ENCODE data around the gene CRHR1.

CRHR1 gene

DNA sequence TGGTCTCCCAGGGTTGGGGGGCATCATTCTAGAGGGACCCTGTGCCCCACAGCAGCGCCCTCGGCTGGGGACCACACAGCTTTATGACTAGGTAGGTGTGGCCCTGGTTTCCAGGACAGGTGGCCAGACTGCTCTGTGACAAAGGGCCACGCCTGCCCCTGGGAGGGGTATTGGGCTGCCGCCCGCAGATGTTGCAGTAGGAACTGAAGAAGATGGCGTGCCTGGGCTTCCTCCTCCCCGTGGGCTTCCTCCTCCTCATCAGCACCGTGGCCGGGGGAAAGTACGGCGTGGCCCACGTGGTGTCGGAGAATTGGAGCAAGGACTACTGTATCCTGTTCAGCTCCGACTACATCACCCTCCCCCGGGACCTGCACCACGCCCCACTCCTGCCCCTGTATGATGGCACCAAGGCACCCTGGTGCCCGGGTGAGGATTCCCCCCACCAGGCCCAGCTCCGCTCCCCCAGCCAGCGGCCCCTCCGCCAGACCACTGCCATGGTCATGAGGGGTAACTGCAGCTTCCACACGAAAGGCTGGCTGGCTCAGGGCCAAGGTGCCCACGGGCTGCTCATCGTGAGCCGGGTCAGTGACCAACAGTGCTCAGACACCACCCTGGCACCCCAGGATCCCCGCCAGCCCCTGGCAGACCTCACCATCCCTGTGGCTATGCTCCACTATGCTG, 60.7 kb downstream of the CRHR1 start, which contains the start of gene SPPL2C:
Gene SPPL2C (plus strand): TSS at position 187 of the 681 bp plus-strand sequence. CDS start 26 bp downstream, at position 213.
- no peak for TF ChIP-seq EP300 (IDR thresholded peaks at IDR 0.05; ENCODE audit: borderline replicate concordance)
- 0 out of 2 replicates have a peak, but pooled peaks have one; percentile 13 for TF ChIP-seq NFIC (IDR thresholded peaks at IDR 0.05)

DNA sequence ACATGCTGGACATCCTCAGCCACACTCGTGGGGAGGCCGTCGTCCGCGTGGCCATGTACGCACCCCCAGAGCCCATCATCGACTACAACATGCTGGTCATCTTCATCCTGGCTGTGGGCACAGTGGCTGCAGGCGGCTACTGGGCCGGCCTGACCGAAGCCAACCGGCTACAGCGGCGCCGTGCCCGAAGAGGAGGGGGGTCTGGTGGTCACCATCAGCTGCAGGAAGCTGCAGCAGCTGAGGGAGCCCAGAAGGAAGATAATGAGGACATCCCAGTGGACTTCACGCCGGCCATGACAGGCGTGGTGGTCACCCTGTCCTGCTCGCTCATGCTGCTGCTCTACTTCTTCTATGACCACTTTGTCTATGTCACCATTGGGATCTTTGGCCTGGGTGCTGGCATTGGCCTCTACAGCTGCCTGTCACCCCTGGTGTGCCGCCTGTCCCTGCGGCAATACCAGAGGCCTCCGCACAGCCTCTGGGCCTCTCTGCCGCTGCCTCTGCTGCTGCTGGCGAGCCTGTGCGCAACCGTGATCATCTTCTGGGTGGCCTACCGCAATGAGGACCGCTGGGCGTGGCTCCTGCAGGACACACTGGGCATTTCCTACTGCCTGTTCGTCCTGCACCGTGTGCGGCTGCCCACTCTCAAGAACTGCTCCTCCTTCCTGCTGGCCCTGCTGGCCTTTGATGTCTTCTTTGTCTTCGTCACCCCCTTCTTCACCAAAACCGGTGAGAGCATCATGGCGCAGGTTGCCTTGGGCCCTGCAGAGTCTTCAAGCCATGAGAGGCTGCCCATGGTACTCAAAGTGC, 61.5 kb downstream of the CRHR1 start:
- no peak for TF ChIP-seq TCF12 (IDR thresholded peaks at IDR 0.05; ENCODE audit: low read depth)
- TF ChIP-seq NFIC (IDR thresholded peaks at IDR 0.05): no peak
- TF ChIP-seq EP300 (IDR thresholded peaks at IDR 0.05; ENCODE audit: borderline replicate concordance): no peak
- no peak for TF ChIP-seq ZBTB7A (IDR thresholded peaks at IDR 0.05; ENCODE audit: low read depth)
- TF ChIP-seq, protein P1, sequence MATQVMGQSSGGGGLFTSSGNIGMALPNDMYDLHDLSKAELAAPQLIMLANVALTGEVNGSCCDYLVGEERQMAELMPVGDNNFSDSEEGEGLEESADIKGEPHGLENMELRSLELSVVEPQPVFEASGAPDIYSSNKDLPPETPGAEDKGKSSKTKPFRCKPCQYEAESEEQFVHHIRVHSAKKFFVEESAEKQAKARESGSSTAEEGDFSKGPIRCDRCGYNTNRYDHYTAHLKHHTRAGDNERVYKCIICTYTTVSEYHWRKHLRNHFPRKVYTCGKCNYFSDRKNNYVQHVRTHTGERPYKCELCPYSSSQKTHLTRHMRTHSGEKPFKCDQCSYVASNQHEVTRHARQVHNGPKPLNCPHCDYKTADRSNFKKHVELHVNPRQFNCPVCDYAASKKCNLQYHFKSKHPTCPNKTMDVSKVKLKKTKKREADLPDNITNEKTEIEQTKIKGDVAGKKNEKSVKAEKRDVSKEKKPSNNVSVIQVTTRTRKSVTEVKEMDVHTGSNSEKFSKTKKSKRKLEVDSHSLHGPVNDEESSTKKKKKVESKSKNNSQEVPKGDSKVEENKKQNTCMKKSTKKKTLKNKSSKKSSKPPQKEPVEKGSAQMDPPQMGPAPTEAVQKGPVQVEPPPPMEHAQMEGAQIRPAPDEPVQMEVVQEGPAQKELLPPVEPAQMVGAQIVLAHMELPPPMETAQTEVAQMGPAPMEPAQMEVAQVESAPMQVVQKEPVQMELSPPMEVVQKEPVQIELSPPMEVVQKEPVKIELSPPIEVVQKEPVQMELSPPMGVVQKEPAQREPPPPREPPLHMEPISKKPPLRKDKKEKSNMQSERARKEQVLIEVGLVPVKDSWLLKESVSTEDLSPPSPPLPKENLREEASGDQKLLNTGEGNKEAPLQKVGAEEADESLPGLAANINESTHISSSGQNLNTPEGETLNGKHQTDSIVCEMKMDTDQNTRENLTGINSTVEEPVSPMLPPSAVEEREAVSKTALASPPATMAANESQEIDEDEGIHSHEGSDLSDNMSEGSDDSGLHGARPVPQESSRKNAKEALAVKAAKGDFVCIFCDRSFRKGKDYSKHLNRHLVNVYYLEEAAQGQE (IDR thresholded peaks at IDR 0.05; ENCODE audit: low read depth): no peak
- TF ChIP-seq EGR1 (IDR thresholded peaks at IDR 0.05): no peak

DNA sequence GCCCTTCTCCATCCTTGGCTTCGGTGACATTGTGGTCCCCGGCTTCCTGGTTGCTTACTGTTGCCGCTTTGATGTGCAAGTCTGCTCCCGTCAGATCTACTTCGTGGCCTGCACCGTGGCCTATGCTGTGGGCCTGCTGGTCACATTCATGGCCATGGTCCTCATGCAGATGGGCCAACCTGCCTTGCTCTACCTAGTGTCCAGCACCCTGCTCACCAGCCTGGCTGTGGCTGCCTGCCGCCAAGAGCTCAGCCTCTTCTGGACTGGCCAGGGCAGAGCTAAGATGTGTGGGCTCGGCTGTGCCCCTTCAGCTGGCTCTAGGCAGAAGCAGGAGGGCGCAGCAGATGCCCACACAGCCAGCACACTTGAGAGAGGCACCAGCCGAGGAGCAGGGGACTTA, 62.1 kb downstream of the CRHR1 start:
- no peak for TF ChIP-seq TCF12 (IDR thresholded peaks at IDR 0.05; ENCODE audit: low read depth)
- no peak for TF ChIP-seq FOXM1 (IDR thresholded peaks at IDR 0.05; ENCODE audit: borderline replicate concordance, low read depth)
- TF ChIP-seq EGR1 (IDR thresholded peaks at IDR 0.05): no peak
- TF ChIP-seq, protein P1 (IDR thresholded peaks at IDR 0.05; ENCODE audit: low read depth): no peak
- TF ChIP-seq NFIC (IDR thresholded peaks at IDR 0.05): no peak
- TF ChIP-seq CREB1 (IDR thresholded peaks at IDR 0.05; ENCODE audit: low read depth): no peak
- TF ChIP-seq EP300 (IDR thresholded peaks at IDR 0.05; ENCODE audit: borderline replicate concordance): no peak
- no peak for TF ChIP-seq CEBPB (IDR thresholded peaks at IDR 0.05)
- no peak for TF ChIP-seq RAD21 (IDR thresholded peaks at IDR 0.05; ENCODE audit: low read depth)
- TF ChIP-seq, protein P2, sequence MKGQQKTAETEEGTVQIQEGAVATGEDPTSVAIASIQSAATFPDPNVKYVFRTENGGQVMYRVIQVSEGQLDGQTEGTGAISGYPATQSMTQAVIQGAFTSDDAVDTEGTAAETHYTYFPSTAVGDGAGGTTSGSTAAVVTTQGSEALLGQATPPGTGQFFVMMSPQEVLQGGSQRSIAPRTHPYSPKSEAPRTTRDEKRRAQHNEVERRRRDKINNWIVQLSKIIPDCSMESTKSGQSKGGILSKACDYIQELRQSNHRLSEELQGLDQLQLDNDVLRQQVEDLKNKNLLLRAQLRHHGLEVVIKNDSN (IDR thresholded peaks at IDR 0.05): no peak
- TF ChIP-seq TEAD4 (IDR thresholded peaks at IDR 0.05): no peak
- TF ChIP-seq, protein P3, sequence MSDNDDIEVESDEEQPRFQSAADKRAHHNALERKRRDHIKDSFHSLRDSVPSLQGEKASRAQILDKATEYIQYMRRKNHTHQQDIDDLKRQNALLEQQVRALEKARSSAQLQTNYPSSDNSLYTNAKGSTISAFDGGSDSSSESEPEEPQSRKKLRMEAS (IDR thresholded peaks at IDR 0.05): no peak
- TF ChIP-seq YY1 (IDR thresholded peaks at IDR 0.05; ENCODE audit: low read depth): no peak
- TF ChIP-seq ZBTB7A (IDR thresholded peaks at IDR 0.05; ENCODE audit: low read depth): no peak
- TF ChIP-seq TAF1 (IDR thresholded peaks at IDR 0.05; ENCODE audit: low read depth): no peak

DNA sequence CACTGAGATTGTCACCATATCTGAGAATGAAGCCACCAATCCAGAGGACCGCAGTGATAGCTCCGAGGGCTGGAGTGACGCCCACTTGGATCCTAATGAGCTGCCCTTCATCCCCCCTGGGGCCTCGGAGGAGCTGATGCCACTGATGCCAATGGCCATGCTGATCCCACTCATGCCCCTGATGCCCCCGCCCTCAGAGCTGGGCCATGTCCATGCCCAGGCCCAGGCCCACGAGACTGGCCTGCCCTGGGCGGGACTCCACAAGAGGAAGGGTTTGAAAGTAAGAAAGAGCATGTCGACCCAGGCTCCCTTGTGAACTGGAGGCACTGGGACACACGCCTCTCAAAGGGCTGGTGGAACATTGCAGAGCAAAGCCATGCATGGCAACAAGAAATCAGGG, 62.5 kb downstream of the CRHR1 start:
- TF ChIP-seq ZBTB7A (IDR thresholded peaks at IDR 0.05; ENCODE audit: low read depth) (no peak), TEAD4 (IDR thresholded peaks at IDR 0.05) (no peak), EGR1 (IDR thresholded peaks at IDR 0.05) (no peak), NFIC (IDR thresholded peaks at IDR 0.05) (no peak), RAD21 (IDR thresholded peaks at IDR 0.05; ENCODE audit: low read depth) (no peak), CEBPB (IDR thresholded peaks at IDR 0.05) (no peak), TCF12 (IDR thresholded peaks at IDR 0.05; ENCODE audit: low read depth) (no peak), CREB1 (IDR thresholded peaks at IDR 0.05; ENCODE audit: low read depth) (no peak), YY1 (IDR thresholded peaks at IDR 0.05; ENCODE audit: low read depth) (no peak), FOXM1 (IDR thresholded peaks at IDR 0.05; ENCODE audit: borderline replicate concordance, low read depth) (no peak), TAF1 (IDR thresholded peaks at IDR 0.05; ENCODE audit: low read depth) (no peak), EP300 (IDR thresholded peaks at IDR 0.05; ENCODE audit: borderline replicate concordance) (no peak)
- TF ChIP-seq, protein P2 (IDR thresholded peaks at IDR 0.05): no peak
- TF ChIP-seq, protein P3 (IDR thresholded peaks at IDR 0.05): no peak
- TF ChIP-seq, protein P1 (IDR thresholded peaks at IDR 0.05; ENCODE audit: low read depth): no peak

Measured in Ishikawa (cell line).